VCaP (cell line): Measurements from ENCODE around the gene AFTPH.

ENCODE experiments used
- H3K27ac ChIP-seq: fragments of 450-650 bp; 2 replicates; pipeline ENCODE4 v1.5.1; 2017
- TF ChIP-seq, protein P1 (sequence below): fragments of 450-650 bp; conservative IDR thresholded peaks from 2 replicates; pipeline ENCODE4 v1.5.1; 2017; ENCODE audit warnings: mild to moderate bottlenecking, moderate library complexity

The AFTPH gene

DNA sequence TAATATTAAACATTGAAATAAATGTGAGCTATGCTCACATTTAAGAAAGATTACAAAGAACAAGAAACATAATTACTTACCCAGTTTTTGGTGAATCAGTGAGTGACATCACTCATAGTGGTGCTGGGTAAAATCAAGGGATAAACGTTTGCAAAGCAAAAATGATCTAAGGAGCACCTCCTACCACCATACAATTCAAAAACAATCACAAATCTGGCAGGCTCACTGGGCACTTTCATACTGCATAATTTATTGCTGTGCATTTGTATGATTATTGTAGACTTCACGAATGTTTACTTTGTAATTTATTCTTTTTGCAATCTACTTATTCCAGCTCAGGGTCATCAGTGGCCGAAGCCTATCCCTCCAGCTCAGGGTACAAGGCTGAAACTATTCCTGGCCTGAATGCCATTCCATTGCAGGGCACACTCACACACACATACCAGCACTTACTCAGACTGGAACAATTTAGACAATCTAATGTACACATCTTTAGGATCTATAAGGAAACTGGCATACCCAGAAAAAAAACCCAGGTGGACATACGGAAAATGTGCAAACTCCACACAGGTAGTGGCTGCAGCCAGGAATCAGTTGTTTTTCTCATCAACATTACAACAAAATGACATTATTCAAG is 34.4 kb downstream of the AFTPH start:
- TF ChIP-seq, protein P1, sequence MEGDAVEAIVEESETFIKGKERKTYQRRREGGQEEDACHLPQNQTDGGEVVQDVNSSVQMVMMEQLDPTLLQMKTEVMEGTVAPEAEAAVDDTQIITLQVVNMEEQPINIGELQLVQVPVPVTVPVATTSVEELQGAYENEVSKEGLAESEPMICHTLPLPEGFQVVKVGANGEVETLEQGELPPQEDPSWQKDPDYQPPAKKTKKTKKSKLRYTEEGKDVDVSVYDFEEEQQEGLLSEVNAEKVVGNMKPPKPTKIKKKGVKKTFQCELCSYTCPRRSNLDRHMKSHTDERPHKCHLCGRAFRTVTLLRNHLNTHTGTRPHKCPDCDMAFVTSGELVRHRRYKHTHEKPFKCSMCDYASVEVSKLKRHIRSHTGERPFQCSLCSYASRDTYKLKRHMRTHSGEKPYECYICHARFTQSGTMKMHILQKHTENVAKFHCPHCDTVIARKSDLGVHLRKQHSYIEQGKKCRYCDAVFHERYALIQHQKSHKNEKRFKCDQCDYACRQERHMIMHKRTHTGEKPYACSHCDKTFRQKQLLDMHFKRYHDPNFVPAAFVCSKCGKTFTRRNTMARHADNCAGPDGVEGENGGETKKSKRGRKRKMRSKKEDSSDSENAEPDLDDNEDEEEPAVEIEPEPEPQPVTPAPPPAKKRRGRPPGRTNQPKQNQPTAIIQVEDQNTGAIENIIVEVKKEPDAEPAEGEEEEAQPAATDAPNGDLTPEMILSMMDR, result no peak
- H3K27ac ChIP-seq, result no peak overlapping the region

DNA sequence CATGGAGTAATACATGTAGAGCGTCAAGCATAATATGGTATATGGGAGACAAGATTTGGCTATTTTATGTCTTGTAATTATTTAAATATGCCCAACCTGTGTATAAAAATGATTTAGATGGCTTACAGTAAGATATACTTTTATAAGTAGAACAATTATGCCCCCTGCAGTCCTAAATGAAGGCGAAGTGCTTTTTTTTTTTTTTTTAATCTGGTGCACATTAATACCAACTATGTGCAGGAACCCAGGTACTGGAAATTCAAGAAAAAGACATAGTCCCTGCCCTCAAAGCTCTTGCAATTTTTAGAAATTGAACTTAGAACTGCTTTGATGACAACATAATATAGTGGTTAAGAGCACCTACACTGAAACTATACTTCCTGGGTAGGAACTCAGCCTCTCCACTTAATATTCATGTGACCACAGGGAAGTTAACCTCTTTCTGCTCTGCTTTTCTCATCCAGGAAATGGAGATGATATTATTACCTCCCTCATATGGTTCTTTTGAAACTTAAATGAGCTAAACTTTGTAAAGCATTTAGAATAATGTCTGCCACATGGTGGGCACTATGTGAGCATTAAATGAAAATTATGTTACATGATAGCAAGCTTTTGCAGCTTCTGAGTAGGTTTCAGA is 38.1 kb downstream of the AFTPH start:
- H3K27ac ChIP-seq, result no peak overlapping the region
- TF ChIP-seq, protein P1, result peak; percentile 73

- TF ChIP-seq, protein P1, result no peak
- H3K27ac ChIP-seq, result no peak overlapping the region
These were observed 39.4 kb downstream of the AFTPH start for GRCh38 chr2:64563436-64563938.

- H3K27ac ChIP-seq, result peak overlapping the region; percentile 14; the same call in 1 of the 2 replicates
- TF ChIP-seq, protein P1, result no peak
These were observed 42.0 kb downstream of the AFTPH start for GRCh38 chr2:64565949-64566710.

DNA sequence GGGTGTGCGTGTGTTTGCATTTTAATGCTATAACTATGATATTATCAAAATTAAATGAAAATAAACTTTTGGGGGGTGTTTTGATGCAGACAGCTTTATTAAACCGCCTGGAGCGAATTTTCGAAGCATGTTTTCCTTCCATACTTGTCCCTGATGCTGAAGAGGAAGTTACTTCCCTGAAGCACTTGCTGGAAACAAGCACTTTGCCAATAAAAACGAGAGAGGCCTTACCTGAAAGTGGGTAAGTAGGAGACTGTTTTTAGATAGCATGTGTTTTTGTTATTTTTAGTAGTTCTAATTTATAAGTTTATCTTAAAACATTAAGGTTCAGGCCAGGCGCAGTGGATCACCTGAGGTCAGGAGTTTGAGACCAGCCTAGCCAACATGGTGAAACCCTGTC is 43.3 kb downstream of the AFTPH start:
- TF ChIP-seq, protein P1, result no peak
- no peak overlapping the region for H3K27ac ChIP-seq

- H3K27ac ChIP-seq, result no peak overlapping the region
- TF ChIP-seq, protein P1, result no peak
These were observed 44.7 kb downstream of the AFTPH start for GRCh38 chr2:64568836-64569235.

DNA sequence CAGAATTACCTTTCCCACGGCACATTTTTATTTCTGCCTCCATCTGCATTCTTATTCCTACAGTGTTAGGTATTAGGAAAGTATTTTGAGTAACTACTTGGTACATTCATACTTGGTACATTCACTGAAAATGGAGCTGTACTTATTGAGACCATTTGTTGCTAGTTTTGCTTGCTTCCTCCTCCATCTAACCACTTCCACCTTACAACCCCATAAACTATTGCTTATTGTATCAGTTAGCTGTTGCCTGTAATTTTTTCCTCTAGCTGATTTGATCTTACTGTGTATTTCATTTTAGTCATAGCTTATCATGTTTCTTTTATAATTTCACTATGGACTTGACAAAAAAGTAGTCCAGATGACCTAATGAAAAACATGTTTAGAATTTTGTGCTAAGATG is 50.7 kb downstream of the AFTPH start:
- TF ChIP-seq, protein P1, result no peak
- no peak overlapping the region for H3K27ac ChIP-seq
